HepG2 (cell line): ENCODE measurements around the gene FUT1. TPM values are rescaled to one million over a fixed set of nuclear protein-coding genes. Genes with fewer than 3 reads are reported as not detected.

Source experiments
- ELK4 ChIP-seq: sonication (generic); formaldehyde crosslinking; IDR thresholded peaks from 2 replicates; pipeline ENCODE4 v1.9.0; 2021; ENCODE audit warnings: missing genetic modification reagents, borderline replicate concordance
- GABPB1 ChIP-seq: IDR thresholded peaks from 2 replicates; pipeline ENCODE4 v1.6.1; 2016; ENCODE audit warnings: mild to moderate bottlenecking, missing genetic modification reagents, moderate library complexity, missing compliant biosample characterization
- GPN1 ChIP-seq: sonication (generic); formaldehyde crosslinking; IDR thresholded peaks from 2 replicates; pipeline ENCODE4 v1.5.1; 2020; ENCODE audit warnings: missing genetic modification reagents, borderline replicate concordance
- JUN ChIP-seq: sonication (generic); formaldehyde crosslinking; IDR thresholded peaks from 2 replicates; pipeline ENCODE4 v1.4.0; 2020; ENCODE audit warnings: mild to moderate bottlenecking, missing genetic modification reagents
- KAT8 ChIP-seq: IDR thresholded peaks from 2 replicates; pipeline ENCODE4 v1.6.1; 2016; ENCODE audit warnings: missing genetic modification reagents, missing compliant biosample characterization
- MLX ChIP-seq: IDR thresholded peaks from 2 replicates; pipeline ENCODE4 v1.6.1; 2016
- MYC ChIP-seq: sonication (generic); formaldehyde crosslinking; IDR thresholded peaks from 2 replicates; pipeline ENCODE4 v1.9.0; 2021; ENCODE audit warnings: missing genetic modification reagents, borderline replicate concordance
- NFKB2 ChIP-seq: sonication (generic); formaldehyde crosslinking; IDR thresholded peaks from 2 replicates; pipeline ENCODE4 v1.4.0; 2020; ENCODE audit warnings: missing genetic modification reagents, borderline replicate concordance
- POGK ChIP-seq: sonication (generic); formaldehyde crosslinking; conservative IDR thresholded peaks from 2 replicates; pipeline ENCODE4 v1.8.0; 2022; ENCODE audit warnings: mild to moderate bottlenecking, moderate library complexity, missing genetic modification reagents
- SETDB1 ChIP-seq: sonication (generic); formaldehyde crosslinking; IDR thresholded peaks from 2 replicates; pipeline ENCODE4 v1.5.1; 2020; ENCODE audit warnings: missing genetic modification reagents, mild to moderate bottlenecking, borderline replicate concordance
- SMC3 ChIP-seq: IDR thresholded peaks from 2 replicates; pipeline ENCODE4 v1.6.1; 2011; ENCODE audit warnings: low read length, improper control_type of control experiment
- ZNF232 ChIP-seq: sonication (generic); formaldehyde crosslinking; IDR thresholded peaks from 2 replicates; pipeline ENCODE4 v1.4.0; 2020; ENCODE audit warnings: missing genetic modification reagents, borderline replicate concordance
- ZNF441 ChIP-seq: sonication (generic); formaldehyde crosslinking; IDR thresholded peaks from 2 replicates; pipeline ENCODE4 v1.7.0; 2021; ENCODE audit warnings: missing genetic modification reagents, borderline replicate concordance
- ZNF790 ChIP-seq: sonication (generic); formaldehyde crosslinking; IDR thresholded peaks from 2 replicates; pipeline ENCODE4 v1.8.0; 2022; ENCODE audit warnings: missing genetic modification reagents, mild to moderate bottlenecking, borderline replicate concordance
- polyA plus RNA-seq, 8 experiments: library from polyadenylated mRNA; depleted of rRNA in 3 of 8; stranded (reverse) in 7 of 8; unstranded in 1 of 8; fragments of >200 nt; fragmentation: Illumina TruSeq in 4 of 8; extraction: Trizol in 4 of 8; gene quantifications; 2 replicates each; pipeline versions ENCODE4 v1.2.1 to v1.2.3, GENCODE V29; 2011 to 2016; ENCODE audit warnings: low read depth in 4 of 8, missing spikeins in 1 of 8, mixed read lengths in 1 of 8; ENCODE audit not compliant: insufficient read depth in 1 of 8
- total RNA-seq, 5 experiments: library from RNA; depleted of rRNA; stranded (reverse); fragments of >200 nt; fragmentation: Illumina TruSeq; extraction: Trizol; gene quantifications; 2 replicates each; pipeline ENCODE4 v1.2.3, GENCODE V29; 2016; ENCODE audit warnings: low read depth in 1 of 5
- TF ChIP-seq, protein P1 (sequence below): sonication (generic); formaldehyde crosslinking; IDR thresholded peaks from 2 replicates; pipeline ENCODE4 v1.5.0; 2020; ENCODE audit warnings: mild to moderate bottlenecking, missing genetic modification reagents, borderline replicate concordance
- TF ChIP-seq, protein P2 (sequence below): sonication (generic); formaldehyde crosslinking; IDR thresholded peaks from 2 replicates; pipeline ENCODE4 v1.5.0; 2020; ENCODE audit warnings: mild to moderate bottlenecking, missing genetic modification reagents

FUT1 gene
- total and polyA plus RNA-seq, 2 of the 13 experiments (the other 11 are each of a cell fraction or from before 2014, with no cell fraction given): 0.07 to 1.1 TPM

DNA sequence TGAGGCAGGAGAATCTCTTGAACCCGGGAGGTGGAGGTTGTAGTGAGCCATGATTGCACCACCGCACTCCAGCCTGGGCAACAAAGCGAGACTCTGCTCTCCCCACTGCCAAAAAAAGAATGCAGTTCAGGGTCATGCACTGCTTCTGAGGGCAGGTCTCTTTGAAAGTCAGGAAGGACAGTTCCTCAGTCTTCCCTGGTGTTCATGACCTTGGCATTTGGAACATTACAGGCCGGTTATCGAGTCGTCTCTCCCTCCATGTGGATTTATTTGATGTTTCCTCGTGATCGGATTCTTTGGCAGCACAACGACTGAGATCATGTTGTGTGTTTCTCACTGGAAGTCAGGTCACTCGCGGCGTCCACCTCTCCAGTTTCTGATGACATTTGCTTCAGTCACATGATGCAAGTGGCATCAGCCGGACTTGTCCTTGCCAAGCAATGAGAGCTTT, 20.1 kb upstream of the FUT1 start (continued):
- TF ChIP-seq MYC (CRISPR knock-in tag) (no peak), KAT8 (CRISPR knock-in tag) (no peak), SETDB1 (CRISPR knock-in tag) (no peak), ZNF790 (CRISPR knock-in tag) (no peak), GABPB1 (0 out of 2 replicates have a peak, but pooled peaks have one; percentile 15), MLX (0 out of 2 replicates have a peak, but pooled peaks have one; percentile 46), ZNF232 (CRISPR knock-in tag) (no peak), SMC3 (no peak), ELK4 (no peak), GPN1 (CRISPR knock-in tag) (no peak), NFKB2 (CRISPR knock-in tag) (no peak), ZNF441 (CRISPR knock-in tag) (no peak), POGK (CRISPR knock-in tag) (no peak), JUN (CRISPR knock-in tag) (peak; percentile 23; the same call in 1 of the 2 replicates)
- TF ChIP-seq, protein P1, sequence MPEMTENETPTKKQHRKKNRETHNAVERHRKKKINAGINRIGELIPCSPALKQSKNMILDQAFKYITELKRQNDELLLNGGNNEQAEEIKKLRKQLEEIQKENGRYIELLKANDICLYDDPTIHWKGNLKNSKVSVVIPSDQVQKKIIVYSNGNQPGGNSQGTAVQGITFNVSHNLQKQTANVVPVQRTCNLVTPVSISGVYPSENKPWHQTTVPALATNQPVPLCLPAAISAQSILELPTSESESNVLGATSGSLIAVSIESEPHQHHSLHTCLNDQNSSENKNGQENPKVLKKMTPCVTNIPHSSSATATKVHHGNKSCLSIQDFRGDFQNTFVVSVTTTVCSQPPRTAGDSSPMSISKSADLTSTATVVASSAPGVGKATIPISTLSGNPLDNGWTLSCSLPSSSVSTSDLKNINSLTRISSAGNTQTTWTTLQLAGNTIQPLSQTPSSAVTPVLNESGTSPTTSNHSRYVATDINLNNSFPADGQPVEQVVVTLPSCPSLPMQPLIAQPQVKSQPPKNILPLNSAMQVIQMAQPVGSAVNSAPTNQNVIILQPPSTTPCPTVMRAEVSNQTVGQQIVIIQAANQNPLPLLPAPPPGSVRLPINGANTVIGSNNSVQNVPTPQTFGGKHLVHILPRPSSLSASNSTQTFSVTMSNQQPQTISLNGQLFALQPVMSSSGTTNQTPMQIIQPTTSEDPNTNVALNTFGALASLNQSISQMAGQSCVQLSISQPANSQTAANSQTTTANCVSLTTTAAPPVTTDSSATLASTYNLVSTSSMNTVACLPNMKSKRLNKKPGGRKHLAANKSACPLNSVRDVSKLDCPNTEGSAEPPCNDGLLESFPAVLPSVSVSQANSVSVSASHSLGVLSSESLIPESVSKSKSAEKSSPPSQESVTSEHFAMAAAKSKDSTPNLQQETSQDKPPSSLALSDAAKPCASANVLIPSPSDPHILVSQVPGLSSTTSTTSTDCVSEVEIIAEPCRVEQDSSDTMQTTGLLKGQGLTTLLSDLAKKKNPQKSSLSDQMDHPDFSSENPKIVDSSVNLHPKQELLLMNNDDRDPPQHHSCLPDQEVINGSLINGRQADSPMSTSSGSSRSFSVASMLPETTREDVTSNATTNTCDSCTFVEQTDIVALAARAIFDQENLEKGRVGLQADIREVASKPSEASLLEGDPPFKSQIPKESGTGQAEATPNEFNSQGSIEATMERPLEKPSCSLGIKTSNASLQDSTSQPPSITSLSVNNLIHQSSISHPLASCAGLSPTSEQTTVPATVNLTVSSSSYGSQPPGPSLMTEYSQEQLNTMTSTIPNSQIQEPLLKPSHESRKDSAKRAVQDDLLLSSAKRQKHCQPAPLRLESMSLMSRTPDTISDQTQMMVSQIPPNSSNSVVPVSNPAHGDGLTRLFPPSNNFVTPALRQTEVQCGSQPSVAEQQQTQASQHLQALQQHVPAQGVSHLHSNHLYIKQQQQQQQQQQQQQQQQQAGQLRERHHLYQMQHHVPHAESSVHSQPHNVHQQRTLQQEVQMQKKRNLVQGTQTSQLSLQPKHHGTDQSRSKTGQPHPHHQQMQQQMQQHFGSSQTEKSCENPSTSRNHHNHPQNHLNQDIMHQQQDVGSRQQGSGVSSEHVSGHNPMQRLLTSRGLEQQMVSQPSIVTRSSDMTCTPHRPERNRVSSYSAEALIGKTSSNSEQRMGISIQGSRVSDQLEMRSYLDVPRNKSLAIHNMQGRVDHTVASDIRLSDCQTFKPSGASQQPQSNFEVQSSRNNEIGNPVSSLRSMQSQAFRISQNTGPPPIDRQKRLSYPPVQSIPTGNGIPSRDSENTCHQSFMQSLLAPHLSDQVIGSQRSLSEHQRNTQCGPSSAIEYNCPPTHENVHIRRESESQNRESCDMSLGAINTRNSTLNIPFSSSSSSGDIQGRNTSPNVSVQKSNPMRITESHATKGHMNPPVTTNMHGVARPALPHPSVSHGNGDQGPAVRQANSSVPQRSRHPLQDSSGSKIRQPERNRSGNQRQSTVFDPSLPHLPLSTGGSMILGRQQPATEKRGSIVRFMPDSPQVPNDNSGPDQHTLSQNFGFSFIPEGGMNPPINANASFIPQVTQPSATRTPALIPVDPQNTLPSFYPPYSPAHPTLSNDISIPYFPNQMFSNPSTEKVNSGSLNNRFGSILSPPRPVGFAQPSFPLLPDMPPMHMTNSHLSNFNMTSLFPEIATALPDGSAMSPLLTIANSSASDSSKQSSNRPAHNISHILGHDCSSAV (CRISPR knock-in tag): no peak
- TF ChIP-seq, protein P2, sequence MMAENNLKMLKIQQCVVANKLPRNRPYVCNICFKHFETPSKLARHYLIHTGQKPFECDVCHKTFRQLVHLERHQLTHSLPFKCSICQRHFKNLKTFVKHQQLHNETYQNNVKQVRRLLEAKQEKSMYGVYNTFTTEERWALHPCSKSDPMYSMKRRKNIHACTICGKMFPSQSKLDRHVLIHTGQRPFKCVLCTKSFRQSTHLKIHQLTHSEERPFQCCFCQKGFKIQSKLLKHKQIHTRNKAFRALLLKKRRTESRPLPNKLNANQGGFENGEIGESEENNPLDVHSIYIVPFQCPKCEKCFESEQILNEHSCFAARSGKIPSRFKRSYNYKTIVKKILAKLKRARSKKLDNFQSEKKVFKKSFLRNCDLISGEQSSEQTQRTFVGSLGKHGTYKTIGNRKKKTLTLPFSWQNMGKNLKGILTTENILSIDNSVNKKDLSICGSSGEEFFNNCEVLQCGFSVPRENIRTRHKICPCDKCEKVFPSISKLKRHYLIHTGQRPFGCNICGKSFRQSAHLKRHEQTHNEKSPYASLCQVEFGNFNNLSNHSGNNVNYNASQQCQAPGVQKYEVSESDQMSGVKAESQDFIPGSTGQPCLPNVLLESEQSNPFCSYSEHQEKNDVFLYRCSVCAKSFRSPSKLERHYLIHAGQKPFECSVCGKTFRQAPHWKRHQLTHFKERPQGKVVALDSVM (CRISPR knock-in tag): peak; percentile 93
